Vagina (tissue), 2 donors: ENCODE data around the gene LMOD1. TPM values are rescaled to one million over a fixed set of nuclear protein-coding genes. Genes with fewer than 3 reads are reported as not detected.

ENCODE experiments used
- DNase-seq, 2 donors: peaks; one replicate each; pipeline ENCODE4 v3.0.0-alpha.2; 2017; ENCODE audit errors: extremely low spot score in 2 of 2
- H3K27ac ChIP-seq: fragments of 200-600 bp; sonication (generic); one replicate; pipeline ENCODE4 v1.5.1; 2019
- H3K27me3 ChIP-seq: fragments of 200-600 bp; sonication (generic); one replicate; pipeline ENCODE4 v1.5.1; 2019
- H3K36me3 ChIP-seq, 2 donors: fragments of 200-600 bp; sonication (generic); one replicate each; pipeline ENCODE4 v1.5.1; 2017 to 2019
- H3K4me1 ChIP-seq: fragments of 200-600 bp; sonication (generic); one replicate; pipeline ENCODE4 v1.5.1; 2019
- H3K4me3 ChIP-seq, 2 donors: fragments of 200-600 bp; sonication (generic); 1 replicate in 1 of 2; 2 replicates in 1 of 2; pipeline ENCODE4 v1.5.1; 2016 to 2019
- H3K9me3 ChIP-seq: fragments of 200-600 bp; sonication (generic); one replicate; pipeline ENCODE4 v1.5.1; 2019
- CTCF ChIP-seq, 3 experiments: fragments of 450-650 bp in 2 of 3; fragments of 200-600 bp in 1 of 3; sonication (generic) in 1 of 3; IDR thresholded peaks; one replicate each; pipeline ENCODE4 v1.5.1; 2017 to 2019; ENCODE audit warnings: antibody characterized with exemption in 3 of 3, mild to moderate bottlenecking in 2 of 3, moderate library complexity in 2 of 3
- POLR2A ChIP-seq, 2 donors: fragments of 450-650 bp; IDR thresholded peaks; one replicate each; pipeline ENCODE4 v1.6.1; 2017; ENCODE audit warnings: antibody characterized with exemption in 2 of 2, mild to moderate bottlenecking in 2 of 2, moderate library complexity in 2 of 2
- POLR2AphosphoS5 ChIP-seq, 2 donors: sonication (generic); formaldehyde crosslinking; IDR thresholded peaks; one replicate each; pipeline ENCODE4 v1.9.0; 2017; ENCODE audit warnings: antibody characterized with exemption in 2 of 2, mild to moderate bottlenecking in 2 of 2, low read depth in 1 of 2; ENCODE audit not compliant: insufficient read depth in 1 of 2
- intact Hi-C: fragments of 100-400 bp; cut with DNase I; formaldehyde crosslinking; loops from one replicate; pipeline ENCODE4 v1.15.1; 2023
- total RNA-seq: library from RNA; depleted of rRNA; stranded (reverse); fragments of >200 nt; gene quantifications from one replicate; pipeline ENCODE4 v1.2.3, GENCODE V29; 2016

LMOD1 gene
- total RNA-seq, 1 donor from 2014 or later: 107 TPM

- Histone ChIP-seq H3K4me1 (peaks cover 14% of the 10 kb centered on the region), H3K27me3 (no peaks in the 10 kb centered on the region), H3K4me3 (no peak overlapping the region), H3K9me3 (no peaks in the 10 kb centered on the region), H3K27ac (no peak overlapping the region), H3K36me3 (no peaks in the 10 kb centered on the region)
- intact Hi-C loops: no loop called here
- DNase-seq: no peak
- TF ChIP-seq POLR2AphosphoS5 (IDR thresholded peaks at IDR 0.05; ENCODE audit: insufficient read depth in 1 of 2, low read depth in 1 of 2) (no peak), POLR2A (IDR thresholded peaks at IDR 0.05) (no peak), CTCF (IDR thresholded peaks at IDR 0.05) (no peak)
Measured at GRCh38 chr1:201890806-201891450, 55.4 kb downstream of the LMOD1 start.

GRCh38 chr1:201890223-201890622 is 56.1 kb downstream of the LMOD1 start:
- no peak for DNase-seq
- Histone ChIP-seq H3K36me3 (no peaks in the 10 kb centered on the region), H3K4me3 (no peak overlapping the region), H3K27me3 (no peaks in the 10 kb centered on the region), H3K4me1 (peaks cover 20% of the 10 kb centered on the region), H3K27ac (no peak overlapping the region), H3K9me3 (no peaks in the 10 kb centered on the region)
- TF ChIP-seq POLR2AphosphoS5 (IDR thresholded peaks at IDR 0.05; ENCODE audit: insufficient read depth in 1 of 2, low read depth in 1 of 2): no peak
- TF ChIP-seq CTCF (IDR thresholded peaks at IDR 0.05): no peak
- TF ChIP-seq POLR2A (IDR thresholded peaks at IDR 0.05): no peak
- intact Hi-C loops: no loop called here

GRCh38 chr1:201889090-201889968 is 57.0 kb downstream of the LMOD1 start:
- no peaks in the 10 kb centered on the region for H3K9me3 ChIP-seq
- DNase-seq: no peak
- H3K36me3 ChIP-seq: no peaks in the 10 kb centered on the region
- H3K4me3 ChIP-seq: peak overlapping the region; percentile 68 to 72
- no peak for TF ChIP-seq POLR2A (IDR thresholded peaks at IDR 0.05)
- no peaks in the 10 kb centered on the region for H3K27me3 ChIP-seq
- intact Hi-C loops: no loop called here
- H3K27ac ChIP-seq: peak overlapping the region; percentile 68
- peaks cover 28% of the 10 kb centered on the region for H3K4me1 ChIP-seq

- no peak for DNase-seq
- no peaks in the 10 kb centered on the region for H3K27me3 ChIP-seq
- peak within 1 kb of the TSS; percentile 68 for H3K27ac ChIP-seq
- TF ChIP-seq POLR2AphosphoS5 (IDR thresholded peaks at IDR 0.05; ENCODE audit: insufficient read depth in 1 of 2, low read depth in 1 of 2) (peak in 1 of 2 donors; percentile 77), CTCF (IDR thresholded peaks at IDR 0.05) (no peak), POLR2A (IDR thresholded peaks at IDR 0.05) (peak in 1 of 2 donors; percentile 6)
- no peaks in the 10 kb centered on the region for H3K9me3 ChIP-seq
- intact Hi-C loops: no loop called here
- no peaks in the 10 kb centered on the region for H3K36me3 ChIP-seq
- H3K4me3 ChIP-seq: peak within 1 kb of the TSS; percentile 68 to 72
- peaks cover 34% of the 10 kb centered on the region for H3K4me1 ChIP-seq
Measured at GRCh38 chr1:201888282-201889089, 57.9 kb downstream of the LMOD1 start, which contains the start of gene SHISA4. SHISA4 (plus strand) TSS chr1:201888898; CDS start chr1:201888995, 97 bp downstream.
